Sigmoid colon (tissue), 7 donors: Measurements from ENCODE around the gene PTPRZ1. TPM values are rescaled to one million over a fixed set of nuclear protein-coding genes. Genes with fewer than 3 reads are reported as not detected.

Experiments
- DNase-seq: peaks from one replicate; pipeline ENCODE4 v3.0.0-alpha.2; 2019
- H3K27ac ChIP-seq, 4 donors: fragments of 200-600 bp; sonication (generic); one replicate each; pipeline ENCODE4 v1.5.1; 2016 to 2019; ENCODE audit warnings: mild to moderate bottlenecking in 1 of 4
- H3K27me3 ChIP-seq, 3 donors: fragments of 200-600 bp; sonication (generic); one replicate each; pipeline ENCODE4 v1.5.1; 2019; ENCODE audit warnings: mild to moderate bottlenecking in 1 of 3
- H3K36me3 ChIP-seq, 4 donors: fragments of 200-600 bp; sonication (generic); one replicate each; pipeline ENCODE4 v1.5.1; 2016 to 2019
- H3K4me1 ChIP-seq, 4 donors: fragments of 200-600 bp; sonication (generic); one replicate each; pipeline ENCODE4 v1.5.1; 2017 to 2019
- H3K4me3 ChIP-seq, 4 donors: fragments of 200-600 bp; sonication (generic); one replicate each; pipeline ENCODE4 v1.5.1; 2017 to 2019; ENCODE audit warnings: mild to moderate bottlenecking in 2 of 4, moderate library complexity in 1 of 4
- H3K9me3 ChIP-seq, 4 donors: fragments of 200-600 bp in 3 of 4; sonication (generic) in 3 of 4; one replicate each; pipeline versions ENCODE4 v1.5.1 to v1.6.1; 2013 to 2019
- CTCF ChIP-seq, 4 experiments: fragments of 450-650 bp in 3 of 4; fragments of 200-600 bp in 1 of 4; IDR thresholded peaks; one replicate each; pipeline ENCODE4 v1.5.1; 2016 to 2019; ENCODE audit warnings: antibody characterized with exemption in 4 of 4, mild to moderate bottlenecking in 3 of 4, moderate library complexity in 2 of 4
- EP300 ChIP-seq, 4 donors: sonication (generic); formaldehyde crosslinking; IDR thresholded peaks; one replicate each; pipeline ENCODE4 v1.6.1; 2017; ENCODE audit warnings: antibody characterized with exemption in 4 of 4
- POLR2A ChIP-seq, 2 donors: fragments of 450-650 bp; IDR thresholded peaks; one replicate each; pipeline ENCODE4 v1.6.1; 2016; ENCODE audit warnings: antibody characterized with exemption in 2 of 2, mild to moderate bottlenecking in 2 of 2, moderate library complexity in 2 of 2
- POLR2AphosphoS5 ChIP-seq, 4 donors: sonication (generic); formaldehyde crosslinking; IDR thresholded peaks; one replicate each; pipeline ENCODE4 v1.6.1; 2017; ENCODE audit warnings: antibody characterized with exemption in 4 of 4
- WGBS, 2 donors: extraction: QIAGEN DNeasy Blood & Tissue Kit; methylation state at CpG; one replicate each; pipeline ENCODE4 v1.1.7; 2013; 5-methylcytosine and 5-hydroxymethylcytosine counted together
- intact Hi-C: fragments of 100-400 bp; cut with DNase I; formaldehyde crosslinking; loops from one replicate; pipeline ENCODE4 v1.15.1; 2023
- polyA plus RNA-seq, 3 donors: library from polyadenylated mRNA; stranded (reverse); fragments of 200-250 nt; gene quantifications; one replicate each; pipeline ENCODE4 v1.2.3, GENCODE V29; 2013
- total RNA-seq, 4 donors: library from RNA; depleted of rRNA; stranded (reverse); fragments of >200 nt; gene quantifications; one replicate each; pipeline ENCODE4 v1.1.0, GENCODE V29; 2016
- donor health status: healthy with polysubstance abuse.
- donor health status: Bipolar disorder and iron deficiency.
- donor health status: healthy.

PTPRZ1 gene
- total and polyA plus RNA-seq, 7 donors: under 0.01 to 19.4 (median 6.7) TPM; not detected in 1

GRCh38 chr7:122006687-122007086 lies 133.7 kb downstream of the PTPRZ1 start:
- intact Hi-C loops: no loop called here
- Histone ChIP-seq H3K4me3 (no peak overlapping the region), H3K36me3 (no peaks in the 10 kb centered on the region), H3K27ac (no peak overlapping the region), H3K4me1 (no peaks in the 10 kb centered on the region), H3K9me3 (no peaks in the 10 kb centered on the region), H3K27me3 (no peaks in the 10 kb centered on the region)
- no peak for DNase-seq
- WGBS, 2 donors: 1 to 14% methylated on average over 2 of the region's 2 CpGs
- TF ChIP-seq POLR2AphosphoS5 (IDR thresholded peaks at IDR 0.05): no peak
- TF ChIP-seq POLR2A (IDR thresholded peaks at IDR 0.05): no peak
- TF ChIP-seq EP300 (IDR thresholded peaks at IDR 0.05): no peak
- TF ChIP-seq CTCF (IDR thresholded peaks at IDR 0.05): no peak

DNA sequence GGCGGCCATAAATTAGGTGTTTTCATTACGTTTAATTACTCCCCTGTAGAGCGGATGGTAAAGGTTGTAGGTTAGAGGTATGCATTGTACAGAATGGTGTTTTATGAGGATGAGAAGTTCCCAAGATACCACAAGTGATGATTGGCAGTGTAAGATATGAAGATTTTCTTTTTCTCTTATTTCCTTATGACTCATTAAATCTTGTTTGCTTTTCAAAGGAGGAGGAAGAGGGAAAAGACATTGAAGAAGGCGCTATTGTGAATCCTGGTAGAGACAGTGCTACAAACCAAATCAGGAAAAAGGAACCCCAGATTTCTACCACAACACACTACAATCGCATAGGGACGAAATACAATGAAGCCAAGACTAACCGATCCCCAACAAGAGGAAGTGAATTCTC lies 137.2 kb downstream of the PTPRZ1 start:
- 80 to 94% methylated on average over 7 of the region's 7 CpGs for WGBS, 2 donors
- H3K4me3 ChIP-seq: no peak overlapping the region
- intact Hi-C loops: no loop called here
- no peaks in the 10 kb centered on the region for H3K36me3 ChIP-seq
- TF ChIP-seq POLR2A (IDR thresholded peaks at IDR 0.05) (no peak), EP300 (IDR thresholded peaks at IDR 0.05) (no peak), POLR2AphosphoS5 (IDR thresholded peaks at IDR 0.05) (no peak), CTCF (IDR thresholded peaks at IDR 0.05) (no peak)
- no peaks in the 10 kb centered on the region for H3K4me1 ChIP-seq
- no peaks in the 10 kb centered on the region for H3K27me3 ChIP-seq
- H3K27ac ChIP-seq: no peak overlapping the region
- no peak for DNase-seq
- no peaks in the 10 kb centered on the region for H3K9me3 ChIP-seq

- no peak for DNase-seq
- no peaks in the 10 kb centered on the region for H3K4me1 ChIP-seq
- no peak for TF ChIP-seq POLR2A (IDR thresholded peaks at IDR 0.05)
- TF ChIP-seq EP300 (IDR thresholded peaks at IDR 0.05): no peak
- TF ChIP-seq POLR2AphosphoS5 (IDR thresholded peaks at IDR 0.05): no peak
- TF ChIP-seq CTCF (IDR thresholded peaks at IDR 0.05): no peak
- H3K27me3 ChIP-seq: no peaks in the 10 kb centered on the region
- H3K36me3 ChIP-seq: no peaks in the 10 kb centered on the region
- no peaks in the 10 kb centered on the region for H3K9me3 ChIP-seq
- WGBS, 2 donors: 70 to 76% methylated on average over 2 of the region's 2 CpGs
- H3K4me3 ChIP-seq: no peak overlapping the region
- intact Hi-C loops: no loop called here
- no peak overlapping the region for H3K27ac ChIP-seq
Measured at GRCh38 chr7:122013065-122013464, 140.1 kb downstream of the PTPRZ1 start.

DNA sequence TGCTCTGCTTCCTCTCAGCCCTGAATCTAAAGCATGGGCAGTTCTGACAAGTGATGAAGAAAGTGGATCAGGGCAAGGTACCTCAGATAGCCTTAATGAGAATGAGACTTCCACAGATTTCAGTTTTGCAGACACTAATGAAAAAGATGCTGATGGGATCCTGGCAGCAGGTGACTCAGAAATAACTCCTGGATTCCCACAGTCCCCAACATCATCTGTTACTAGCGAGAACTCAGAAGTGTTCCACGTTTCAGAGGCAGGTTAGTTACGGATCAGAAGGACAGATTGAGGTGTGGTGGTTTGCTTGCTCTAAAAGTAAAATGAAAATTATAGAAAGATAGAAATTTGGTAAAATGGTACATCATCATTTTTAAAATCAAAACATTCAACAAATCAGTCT lies 140.7 kb downstream of the PTPRZ1 start:
- no peak for DNase-seq
- Histone ChIP-seq H3K27me3 (no peaks in the 10 kb centered on the region), H3K4me1 (no peaks in the 10 kb centered on the region), H3K4me3 (no peak overlapping the region), H3K36me3 (no peaks in the 10 kb centered on the region), H3K9me3 (no peaks in the 10 kb centered on the region), H3K27ac (no peak overlapping the region)
- TF ChIP-seq POLR2AphosphoS5 (IDR thresholded peaks at IDR 0.05): no peak
- no peak for TF ChIP-seq POLR2A (IDR thresholded peaks at IDR 0.05)
- TF ChIP-seq EP300 (IDR thresholded peaks at IDR 0.05): no peak
- no peak for TF ChIP-seq CTCF (IDR thresholded peaks at IDR 0.05)
- intact Hi-C loops: no loop called here
- 81 to 83% methylated on average over 3 of the region's 3 CpGs for WGBS, 2 donors

DNA sequence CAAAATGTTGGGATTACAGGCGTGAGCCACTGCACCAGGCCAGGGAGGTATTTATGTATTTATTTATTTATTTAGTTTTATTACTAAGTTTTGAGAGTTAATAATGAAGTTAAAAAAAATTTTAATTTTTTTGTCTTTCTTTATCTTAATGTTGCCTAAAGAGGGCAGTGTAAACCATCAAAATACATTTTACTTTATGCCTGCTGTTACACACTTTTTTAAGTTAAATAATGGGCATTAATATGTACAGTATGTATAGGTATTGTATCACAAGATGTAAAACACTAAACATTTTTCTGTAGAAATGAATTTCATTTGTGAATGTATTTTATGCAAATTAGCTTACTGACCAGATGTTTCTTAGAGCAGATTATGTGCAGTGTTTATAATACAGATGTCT lies 141.7 kb downstream of the PTPRZ1 start:
- Histone ChIP-seq H3K27ac (no peak overlapping the region), H3K4me1 (no peaks in the 10 kb centered on the region), H3K9me3 (no peaks in the 10 kb centered on the region), H3K4me3 (no peak overlapping the region), H3K36me3 (no peaks in the 10 kb centered on the region), H3K27me3 (no peaks in the 10 kb centered on the region)
- WGBS, 2 donors: 85 to 88% methylated on average over 1 of the region's 1 CpG
- TF ChIP-seq EP300 (IDR thresholded peaks at IDR 0.05) (no peak), CTCF (IDR thresholded peaks at IDR 0.05) (no peak), POLR2AphosphoS5 (IDR thresholded peaks at IDR 0.05) (no peak), POLR2A (IDR thresholded peaks at IDR 0.05) (no peak)
- intact Hi-C loops: no loop called here
- DNase-seq: no peak
